Endothelial cell (in vitro differentiated cells): ENCODE results near the gene ERGIC1. TPM values are rescaled to one million over a fixed set of nuclear protein-coding genes. Genes with fewer than 3 reads are reported as not detected.

Source experiments
- DNase-seq: peaks from one replicate; pipeline ENCODE4 v3.0.0; 2021; ENCODE audit warnings: low spot score
- H3K27ac Mint-ChIP-seq: one replicate; pipeline ENCODE4 v1.8.0; 2021; ENCODE audit warnings: mixed read lengths, inconsistent platforms; ENCODE audit not compliant: unreplicated experiment
- H3K27me3 Mint-ChIP-seq: one replicate; pipeline ENCODE4 v1.8.0; 2021; ENCODE audit warnings: mild to moderate bottlenecking, moderate library complexity, mixed read lengths, inconsistent platforms; ENCODE audit not compliant: unreplicated experiment
- H3K36me3 Mint-ChIP-seq: one replicate; pipeline ENCODE4 v1.8.0; 2021; ENCODE audit warnings: mild to moderate bottlenecking, low read depth, mixed read lengths, inconsistent platforms; ENCODE audit not compliant: unreplicated experiment
- H3K4me1 Mint-ChIP-seq: one replicate; pipeline ENCODE4 v1.8.0; 2021; ENCODE audit warnings: mild to moderate bottlenecking, mixed read lengths, inconsistent platforms; ENCODE audit not compliant: unreplicated experiment
- H3K4me3 Mint-ChIP-seq: one replicate; pipeline ENCODE4 v1.8.0; 2021; ENCODE audit warnings: mild to moderate bottlenecking, mixed read lengths, inconsistent platforms; ENCODE audit not compliant: unreplicated experiment
- H3K9me3 Mint-ChIP-seq: one replicate; pipeline ENCODE4 v1.8.0; 2021; ENCODE audit warnings: mixed read lengths, inconsistent platforms; ENCODE audit not compliant: unreplicated experiment
- total RNA-seq: library from RNA; stranded (reverse); fragmentation: NEBNext Ultra II Directional; extraction: Animal tissue kit (Norgen Biotek cat#: 25700); gene quantifications from one replicate; pipeline ENCODE4 v1.2.1, GENCODE V29; 2021; ENCODE audit not compliant: unreplicated experiment
- TF ChIP-seq, protein P1 (sequence below): fragments of 200-600 bp; sonication (generic); IDR thresholded peaks from one replicate; pipeline ENCODE4 v1.5.0; 2021; ENCODE audit warnings: antibody characterized with exemption; ENCODE audit not compliant: unreplicated experiment

The ERGIC1 gene
- total RNA-seq, 1 donor from 2014 or later, result 67.1 TPM

DNA sequence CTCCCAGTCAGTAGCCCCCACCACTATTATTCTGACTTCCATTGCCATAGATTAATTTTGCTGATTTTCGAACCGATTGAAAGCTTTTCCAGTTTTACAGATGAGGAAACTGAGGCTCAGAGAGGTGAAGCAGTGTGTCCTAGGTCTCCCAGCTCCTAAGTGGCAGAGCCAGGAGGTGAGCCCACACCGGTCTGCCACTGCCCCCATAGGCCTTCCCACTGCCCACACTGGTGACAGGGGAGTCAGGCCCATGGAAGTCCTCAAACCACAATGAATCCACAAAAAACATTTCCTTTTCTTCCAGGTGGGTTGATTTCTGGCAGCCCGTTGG is 70.2 kb downstream of the ERGIC1 start:
- TF ChIP-seq, protein P1, sequence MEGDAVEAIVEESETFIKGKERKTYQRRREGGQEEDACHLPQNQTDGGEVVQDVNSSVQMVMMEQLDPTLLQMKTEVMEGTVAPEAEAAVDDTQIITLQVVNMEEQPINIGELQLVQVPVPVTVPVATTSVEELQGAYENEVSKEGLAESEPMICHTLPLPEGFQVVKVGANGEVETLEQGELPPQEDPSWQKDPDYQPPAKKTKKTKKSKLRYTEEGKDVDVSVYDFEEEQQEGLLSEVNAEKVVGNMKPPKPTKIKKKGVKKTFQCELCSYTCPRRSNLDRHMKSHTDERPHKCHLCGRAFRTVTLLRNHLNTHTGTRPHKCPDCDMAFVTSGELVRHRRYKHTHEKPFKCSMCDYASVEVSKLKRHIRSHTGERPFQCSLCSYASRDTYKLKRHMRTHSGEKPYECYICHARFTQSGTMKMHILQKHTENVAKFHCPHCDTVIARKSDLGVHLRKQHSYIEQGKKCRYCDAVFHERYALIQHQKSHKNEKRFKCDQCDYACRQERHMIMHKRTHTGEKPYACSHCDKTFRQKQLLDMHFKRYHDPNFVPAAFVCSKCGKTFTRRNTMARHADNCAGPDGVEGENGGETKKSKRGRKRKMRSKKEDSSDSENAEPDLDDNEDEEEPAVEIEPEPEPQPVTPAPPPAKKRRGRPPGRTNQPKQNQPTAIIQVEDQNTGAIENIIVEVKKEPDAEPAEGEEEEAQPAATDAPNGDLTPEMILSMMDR, result no peak
- Mint-ChIP-seq H3K4me3 (no peak overlapping the region), H3K27ac (no peak overlapping the region), H3K4me1 (peaks cover 6% of the 10 kb centered on the region), H3K36me3 (peaks cover 11% of the 10 kb centered on the region), H3K27me3 (peaks cover 11% of the 10 kb centered on the region), H3K9me3 (no peaks in the 10 kb centered on the region)
- DNase-seq, result no peak

DNA sequence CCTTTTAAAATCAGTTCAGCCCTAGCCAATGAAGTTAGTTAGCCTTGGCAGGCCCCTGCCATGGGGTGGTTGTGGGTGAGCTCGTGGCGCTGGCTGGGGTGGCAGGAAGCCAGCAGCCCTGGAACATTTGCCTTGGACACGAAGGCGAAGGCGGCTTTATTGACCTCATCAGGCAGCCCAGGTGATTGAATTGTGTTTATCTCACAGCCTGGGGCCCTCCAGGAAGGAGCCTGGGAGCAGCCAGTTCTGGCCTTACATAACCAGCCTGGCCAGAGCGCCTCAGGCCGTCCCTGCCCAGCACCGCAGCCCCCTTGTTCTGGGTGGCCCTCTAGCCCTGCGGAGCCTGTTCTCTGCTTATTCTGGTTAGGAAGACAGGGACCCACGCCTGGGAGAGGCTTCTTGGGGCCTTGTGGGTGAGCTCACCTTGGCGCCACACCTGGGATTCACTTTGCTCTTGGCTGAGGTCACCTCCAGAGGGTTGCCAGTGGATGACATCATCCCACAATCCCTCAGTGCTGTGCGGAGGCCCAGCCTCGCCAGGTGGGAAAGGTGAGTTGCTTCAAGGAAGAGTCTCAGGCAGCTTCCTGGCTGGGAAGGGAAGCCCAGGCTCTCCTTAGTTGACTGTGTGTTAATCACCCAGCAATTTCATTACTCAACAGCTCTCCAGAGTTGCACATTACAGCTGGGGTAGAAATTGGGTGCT is 70.7 kb downstream of the ERGIC1 start:
- H3K27ac Mint-ChIP-seq, result peak overlapping the region; percentile 13
- DNase-seq, result no peak
- no peak overlapping the region for H3K4me3 Mint-ChIP-seq
- peaks cover 6% of the 10 kb centered on the region for H3K4me1 Mint-ChIP-seq
- TF ChIP-seq, protein P1, result no peak
- peaks cover 11% of the 10 kb centered on the region for H3K27me3 Mint-ChIP-seq
- peaks cover 10% of the 10 kb centered on the region for H3K36me3 Mint-ChIP-seq
- no peaks in the 10 kb centered on the region for H3K9me3 Mint-ChIP-seq

DNA sequence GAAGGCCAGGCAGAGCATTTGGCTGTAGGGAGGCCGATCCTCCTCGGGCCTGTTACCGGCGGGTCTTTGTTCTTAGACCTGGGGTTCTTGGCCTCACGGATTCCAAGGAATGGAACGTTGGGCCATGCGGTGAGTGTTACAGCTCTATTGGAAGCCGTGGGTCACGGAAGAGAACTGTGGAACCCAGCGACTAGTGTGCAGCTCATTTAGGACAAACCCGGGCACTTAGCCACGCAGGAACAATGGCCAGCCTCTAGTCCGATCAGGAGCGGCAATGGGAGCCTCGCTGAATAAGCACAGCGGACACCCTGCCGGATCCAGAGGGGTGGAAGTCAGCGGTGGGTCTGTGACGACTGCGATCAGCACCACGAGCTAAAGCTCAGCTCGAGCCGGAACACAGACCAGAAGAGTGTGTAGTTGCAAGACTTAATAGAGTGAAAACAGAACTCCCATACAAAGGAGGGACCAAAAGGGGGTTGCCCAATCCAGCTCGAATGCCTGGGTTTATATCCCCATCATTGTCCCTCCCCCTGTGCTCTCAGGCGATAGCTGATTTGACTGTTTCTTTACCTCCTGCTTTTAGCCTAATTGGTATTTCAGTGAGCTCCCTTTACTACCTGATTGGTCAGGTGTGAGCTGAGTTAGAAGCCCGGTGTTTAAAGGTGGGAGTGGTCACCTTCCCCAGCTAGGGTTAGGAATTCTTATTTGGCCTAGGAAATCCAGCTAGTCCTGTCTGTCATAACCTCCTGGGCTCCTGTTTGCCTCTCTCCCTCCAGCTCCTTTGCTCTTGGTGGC is 71.5 kb downstream of the ERGIC1 start:
- no peak for DNase-seq
- H3K27me3 Mint-ChIP-seq, result peaks cover 11% of the 10 kb centered on the region
- H3K27ac Mint-ChIP-seq, result no peak overlapping the region
- TF ChIP-seq, protein P1, result no peak
- no peak overlapping the region for H3K4me3 Mint-ChIP-seq
- peaks cover 6% of the 10 kb centered on the region for H3K4me1 Mint-ChIP-seq
- no peaks in the 10 kb centered on the region for H3K9me3 Mint-ChIP-seq
- H3K36me3 Mint-ChIP-seq, result peaks cover 4% of the 10 kb centered on the region

DNA sequence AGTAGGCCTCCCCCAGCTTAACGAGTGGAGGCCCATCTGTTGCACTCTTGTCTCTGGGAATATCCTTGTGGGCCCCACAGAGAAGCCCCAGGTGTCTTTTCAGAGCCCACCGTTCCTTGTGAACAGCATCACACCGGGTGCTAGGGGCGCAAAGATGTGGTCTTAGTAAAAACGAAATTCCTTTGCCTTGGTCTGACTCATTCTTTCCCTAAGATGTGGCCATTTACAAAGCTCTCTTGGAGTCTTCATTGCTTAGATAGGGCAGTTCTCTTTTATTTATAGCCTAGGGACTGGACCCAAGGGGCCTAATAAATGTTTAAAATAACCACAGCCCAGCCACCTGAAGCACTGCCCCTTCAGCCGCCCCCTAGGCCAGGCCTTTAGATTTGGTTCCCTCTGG is 72.4 kb downstream of the ERGIC1 start:
- no peak for DNase-seq
- Mint-ChIP-seq H3K9me3 (no peaks in the 10 kb centered on the region), H3K4me3 (no peak overlapping the region), H3K36me3 (peaks cover 4% of the 10 kb centered on the region), H3K27ac (no peak overlapping the region), H3K4me1 (peaks cover 6% of the 10 kb centered on the region), H3K27me3 (peaks cover 11% of the 10 kb centered on the region)
- TF ChIP-seq, protein P1, result no peak

DNA sequence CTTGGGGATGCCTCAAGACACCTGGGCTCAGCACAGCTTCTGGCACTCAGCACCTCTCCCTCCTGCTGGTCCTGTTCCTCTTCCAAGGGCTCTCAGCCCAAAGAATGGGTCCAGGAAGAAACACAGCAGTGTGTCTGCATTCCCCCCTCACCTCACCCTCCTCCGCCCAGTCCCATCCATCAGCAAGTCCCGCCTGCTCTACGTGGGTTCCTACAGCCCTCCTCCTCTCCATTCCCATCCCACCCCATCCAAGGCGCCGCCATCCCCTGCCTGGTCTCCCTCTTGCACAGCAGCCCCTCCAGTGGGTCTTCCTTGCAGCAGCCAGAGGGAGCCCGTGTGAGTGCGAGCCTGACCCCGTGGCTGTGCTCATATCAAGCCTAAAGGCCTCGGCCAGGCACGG is 72.8 kb downstream of the ERGIC1 start:
- no peak for DNase-seq
- Mint-ChIP-seq H3K4me1 (peaks cover 6% of the 10 kb centered on the region), H3K36me3 (peaks cover 4% of the 10 kb centered on the region), H3K9me3 (no peaks in the 10 kb centered on the region), H3K4me3 (no peak overlapping the region), H3K27me3 (peaks cover 9% of the 10 kb centered on the region), H3K27ac (peak overlapping the region; percentile 30)
- TF ChIP-seq, protein P1, result no peak
